ENCODE results near the gene C22orf39.
A peak's percentile ranks its signal among the peaks of the same experiment; 100 is the strongest.

The C22orf39 gene

GRCh38 chr22:19430890-19431541, 16.5 kb downstream of the C22orf39 start:
- peak in 1 of 2 donors; percentile 11 for DNase-seq (ENCODE audit: low read depth in 2 of 2)

GRCh38 chr22:19429950-19430889, 17.3 kb downstream of the C22orf39 start:
- peak in 1 of 2 donors; percentile 29 for DNase-seq (ENCODE audit: low read depth in 2 of 2)

- no peak for DNase-seq (ENCODE audit: low read depth in 2 of 2)
Observed at GRCh38 chr22:19424186-19424500, 23.4 kb downstream of the C22orf39 start.

- DNase-seq (ENCODE audit: low read depth in 2 of 2): no peak
Observed at GRCh38 chr22:19422440-19423301, 24.8 kb downstream of the C22orf39 start.

- no peak for DNase-seq (ENCODE audit: low read depth in 2 of 2)
Observed at GRCh38 chr22:19420321-19420720, 27.2 kb downstream of the C22orf39 start.

- no peak for DNase-seq (ENCODE audit: low read depth in 2 of 2)
Observed at GRCh38 chr22:19419464-19420178, 27.9 kb downstream of the C22orf39 start.

- DNase-seq (ENCODE audit: low read depth in 2 of 2): no peak
Observed at GRCh38 chr22:19419086-19419463, 28.4 kb downstream of the C22orf39 start.

- DNase-seq (ENCODE audit: low read depth in 2 of 2): no peak
Observed at GRCh38 chr22:19412923-19413322, 34.6 kb downstream of the C22orf39 start.

GRCh38 chr22:19412478-19412877, 35.0 kb downstream of the C22orf39 start:
- DNase-seq (ENCODE audit: low read depth in 2 of 2): no peak

GRCh38 chr22:19411690-19412045, 35.8 kb downstream of the C22orf39 start:
- no peak for DNase-seq (ENCODE audit: low read depth in 2 of 2)

GRCh38 chr22:19410941-19411689, 36.4 kb downstream of the C22orf39 start:
- no peak for DNase-seq (ENCODE audit: low read depth in 2 of 2)

GRCh38 chr22:19407649-19408606, 39.6 kb downstream of the C22orf39 start:
- DNase-seq (ENCODE audit: low read depth in 2 of 2): no peak

- no peak for DNase-seq (ENCODE audit: low read depth in 2 of 2)
Observed at GRCh38 chr22:19406846-19407245, 40.7 kb downstream of the C22orf39 start.

GRCh38 chr22:19406281-19406811, 41.2 kb downstream of the C22orf39 start:
- no peak for DNase-seq (ENCODE audit: low read depth in 2 of 2)

- no peak for DNase-seq (ENCODE audit: low read depth in 2 of 2)
Observed at GRCh38 chr22:19405652-19406051, 41.9 kb downstream of the C22orf39 start.

- DNase-seq (ENCODE audit: low read depth in 2 of 2): no peak
Observed at GRCh38 chr22:19405133-19405532, 42.4 kb downstream of the C22orf39 start.

- no peak for DNase-seq (ENCODE audit: low read depth in 2 of 2)
Observed at GRCh38 chr22:19404676-19405075, 42.8 kb downstream of the C22orf39 start.

GRCh38 chr22:19402642-19403191, 44.8 kb downstream of the C22orf39 start:
- no peak for DNase-seq (ENCODE audit: low read depth in 2 of 2)

GRCh38 chr22:19401483-19401882, 46.0 kb downstream of the C22orf39 start:
- DNase-seq (ENCODE audit: low read depth in 2 of 2): no peak
